ENCODE measurements around the gene TRPM6. TPM values are rescaled to one million over a fixed set of nuclear protein-coding genes. Genes with fewer than 3 reads are reported as not detected.
A peak's percentile ranks its signal among the peaks of the same experiment; 100 is the strongest.

TRPM6 gene
- total RNA-seq, 3 donors from 2014 or later, result 39.3 to 125 (median 45.9) TPM

DNA sequence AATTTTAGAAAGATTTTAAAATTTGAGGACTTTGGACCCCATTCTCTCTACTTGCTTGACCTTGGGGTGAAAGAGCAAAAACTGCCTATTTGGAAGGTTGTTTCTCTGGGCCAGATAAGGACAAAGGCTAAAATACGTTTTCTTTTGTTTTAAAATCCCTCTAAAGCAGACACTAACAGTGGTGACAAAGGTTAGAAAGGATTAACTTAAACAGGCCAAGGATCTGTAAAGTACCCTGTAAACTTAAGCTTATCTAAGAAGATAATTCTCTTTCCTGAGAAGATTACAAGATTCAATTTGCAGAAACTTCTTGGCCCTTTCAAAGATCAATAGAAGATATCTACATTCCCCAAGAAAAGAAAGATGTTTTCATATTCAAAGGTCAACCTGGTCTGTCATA, 12.1 kb downstream of the TRPM6 start:
- no peak for TF ChIP-seq CTCF (IDR thresholded peaks at IDR 0.05)
- no peak for ATAC-seq
- H3K36me3 ChIP-seq (ENCODE audit: low read depth), result no peaks in the 10 kb centered on the region
- DNase-seq, result no peak
- H3K4me3 ChIP-seq, result no peak overlapping the region
- intact Hi-C loops (cut with DNase I, micrococcal nuclease), result no loop called here
- H3K9me3 ChIP-seq, result no peaks in the 10 kb centered on the region
- peaks cover 5% of the 10 kb centered on the region for H3K4me1 ChIP-seq (ENCODE audit: low read depth)

DNA sequence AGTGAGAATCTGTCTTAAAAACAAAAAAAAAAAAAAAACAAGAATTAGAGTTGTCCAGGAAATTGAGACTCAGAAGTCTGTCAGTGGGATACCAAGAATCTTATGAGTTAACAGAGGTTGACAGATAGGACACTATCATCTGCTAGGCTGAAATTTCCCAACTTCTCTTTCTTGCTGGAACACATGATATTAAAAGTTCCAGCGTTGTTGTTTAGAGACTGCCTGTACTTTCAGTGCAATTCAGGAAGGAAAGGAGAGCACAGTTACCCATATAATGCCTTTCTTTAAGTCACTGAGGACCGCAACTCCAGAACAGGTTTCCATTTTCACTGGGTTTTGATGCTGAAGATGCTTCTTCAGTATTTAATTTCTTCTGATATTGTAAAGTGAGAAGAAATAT, 13.5 kb downstream of the TRPM6 start:
- Histone ChIP-seq H3K4me1 (ENCODE audit: low read depth) (peaks cover 5% of the 10 kb centered on the region), H3K9me3 (no peaks in the 10 kb centered on the region), H3K36me3 (ENCODE audit: low read depth) (no peaks in the 10 kb centered on the region), H3K4me3 (no peak overlapping the region)
- DNase-seq, result no peak
- intact Hi-C loops (cut with DNase I, micrococcal nuclease), result no loop called here
- no peak for ATAC-seq
- TF ChIP-seq CTCF (IDR thresholded peaks at IDR 0.05), result no peak

- Histone ChIP-seq H3K36me3 (ENCODE audit: low read depth) (no peaks in the 10 kb centered on the region), H3K4me3 (no peak overlapping the region), H3K4me1 (ENCODE audit: low read depth) (peaks cover 10% of the 10 kb centered on the region), H3K9me3 (no peaks in the 10 kb centered on the region)
- ATAC-seq (peak; percentile 77), DNase-seq (peak in 2 of 3 donors; percentile 32 to 39)
- intact Hi-C loops (cut with DNase I, micrococcal nuclease), result no loop called here
- TF ChIP-seq CTCF (IDR thresholded peaks at IDR 0.05), result no peak
Observed at GRCh38 chr9:74872619-74873233, 15.0 kb downstream of the TRPM6 start.

DNA sequence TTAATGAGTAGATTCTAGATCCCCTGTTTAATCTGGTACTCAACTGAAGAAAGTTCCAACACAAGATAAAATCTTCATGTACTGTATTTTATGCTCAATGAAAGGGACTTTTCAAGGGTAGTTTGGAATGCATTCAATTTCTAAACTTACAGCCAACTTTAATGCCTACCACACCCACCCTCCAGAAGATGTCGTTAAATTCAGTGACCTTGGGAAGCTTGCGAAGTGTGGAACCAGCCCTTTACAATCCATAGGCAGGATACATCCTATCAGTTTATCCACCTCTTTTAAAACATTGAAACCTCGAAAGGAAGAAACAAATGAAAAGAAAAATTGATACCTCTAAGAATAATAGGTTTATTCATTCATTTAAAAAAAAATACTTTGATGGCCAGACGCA, 20.2 kb downstream of the TRPM6 start:
- Histone ChIP-seq H3K9me3 (no peaks in the 10 kb centered on the region), H3K36me3 (ENCODE audit: low read depth) (no peaks in the 10 kb centered on the region), H3K4me3 (no peak overlapping the region), H3K4me1 (ENCODE audit: low read depth) (peaks cover 14% of the 10 kb centered on the region)
- peak; percentile 78 for ATAC-seq
- no peak for TF ChIP-seq CTCF (IDR thresholded peaks at IDR 0.05)
- intact Hi-C loops (cut with DNase I, micrococcal nuclease), result no loop called here
- peak in 1 of 3 donors; percentile 38 for DNase-seq

GRCh38 chr9:74865177-74865576, 22.5 kb downstream of the TRPM6 start:
- Histone ChIP-seq H3K36me3 (ENCODE audit: low read depth) (no peaks in the 10 kb centered on the region), H3K9me3 (no peaks in the 10 kb centered on the region), H3K4me1 (ENCODE audit: low read depth) (peaks cover 15% of the 10 kb centered on the region), H3K4me3 (no peak overlapping the region)
- DNase-seq, result no peak
- TF ChIP-seq CTCF (IDR thresholded peaks at IDR 0.05), result no peak
- intact Hi-C loops (cut with DNase I, micrococcal nuclease), result no loop called here
- ATAC-seq, result peak; percentile 77

Data from mucosa of descending colon (tissue), 3 donors.